Liver (tissue), 9 donors: ENCODE results near the gene ABCA4. TPM values are rescaled to one million over a fixed set of nuclear protein-coding genes. Genes with fewer than 3 reads are reported as not detected.

Experiments used
- DNase-seq: peaks from one replicate; pipeline ENCODE4 v3.0.0-alpha.2; 2017; ENCODE audit warnings: low spot score
- H3K27ac ChIP-seq, 2 donors: one replicate each; pipeline ENCODE4 v1.7.0; 2013; ENCODE audit warnings: inconsistent platforms in 2 of 2, low read length in 2 of 2, control low read depth in 1 of 2, low read depth in 1 of 2, mild to moderate bottlenecking in 1 of 2
- H3K27me3 ChIP-seq, 4 donors: one replicate each; pipeline versions ENCODE4 v1.6.1 to v1.7.0; 2013; ENCODE audit warnings: low read length in 3 of 4, inconsistent platforms in 1 of 4, mild to moderate bottlenecking in 1 of 4, moderate library complexity in 1 of 4; ENCODE audit not compliant: control insufficient read depth in 4 of 4, insufficient read depth in 4 of 4
- H3K36me3 ChIP-seq, 4 donors: one replicate each; pipeline versions ENCODE4 v1.6.1 to v1.7.0; 2013; ENCODE audit warnings: low read length in 3 of 4, mild to moderate bottlenecking in 3 of 4, low read depth in 1 of 4, moderate library complexity in 1 of 4; ENCODE audit not compliant: control insufficient read depth in 4 of 4, insufficient read depth in 3 of 4
- H3K4me1 ChIP-seq, 4 donors: one replicate each; pipeline versions ENCODE4 v1.6.1 to v1.7.0; 2013; ENCODE audit warnings: low read length in 3 of 4, mild to moderate bottlenecking in 3 of 4, moderate library complexity in 1 of 4; ENCODE audit not compliant: control insufficient read depth in 4 of 4, insufficient read depth in 4 of 4
- H3K4me3 ChIP-seq, 3 donors: one replicate each; pipeline versions ENCODE4 v1.6.1 to v1.7.0; 2013; ENCODE audit warnings: low read length in 3 of 3, control low read depth in 1 of 3, low read depth in 1 of 3, mild to moderate bottlenecking in 1 of 3
- H3K9ac ChIP-seq, 2 donors: one replicate each; pipeline ENCODE4 v1.7.0; 2013; ENCODE audit warnings: low read length in 2 of 2, mild to moderate bottlenecking in 2 of 2, moderate library complexity in 2 of 2, control low read depth in 1 of 2, low read depth in 1 of 2
- H3K9me3 ChIP-seq, 4 donors: one replicate each; pipeline versions ENCODE4 v1.6.1 to v1.7.0; 2013; ENCODE audit warnings: low read length in 3 of 4; ENCODE audit not compliant: control insufficient read depth in 4 of 4
- EGR1 ChIP-seq, 2 donors: IDR thresholded peaks; 2 replicates each; pipeline ENCODE4 v1.6.1; 2016 to 2018; ENCODE audit warnings: antibody characterized with exemption in 2 of 2, low read depth in 2 of 2
- FOXA1 ChIP-seq: IDR thresholded peaks from 2 replicates; pipeline ENCODE4 v1.6.1; 2016; ENCODE audit warnings: antibody characterized with exemption
- FOXA2 ChIP-seq: IDR thresholded peaks from 2 replicates; pipeline ENCODE4 v1.6.1; 2016; ENCODE audit warnings: antibody characterized with exemption
- GABPA ChIP-seq, 2 donors: IDR thresholded peaks in 1 of 2; conservative IDR thresholded peaks in 1 of 2; 2 replicates each; pipeline ENCODE4 v1.6.1; 2016; ENCODE audit warnings: antibody characterized with exemption in 2 of 2, mild to moderate bottlenecking in 1 of 2, moderate library complexity in 1 of 2
- HNF4A ChIP-seq, 2 donors: conservative IDR thresholded peaks; 2 replicates each; pipeline ENCODE4 v1.6.1; 2016; ENCODE audit warnings: antibody characterized with exemption in 2 of 2, mild to moderate bottlenecking in 2 of 2
- HNF4G ChIP-seq: IDR thresholded peaks from 2 replicates; pipeline ENCODE4 v1.6.1; 2016; ENCODE audit warnings: antibody characterized with exemption
- JUND ChIP-seq, 2 donors: IDR thresholded peaks; 2 replicates each; pipeline ENCODE4 v1.6.1; 2016; ENCODE audit warnings: antibody characterized with exemption in 2 of 2
- NR2F2 ChIP-seq: IDR thresholded peaks from 2 replicates; pipeline ENCODE4 v1.6.1; 2016; ENCODE audit warnings: antibody characterized with exemption
- RAD21 ChIP-seq, 2 donors: IDR thresholded peaks; 2 replicates each; pipeline ENCODE4 v1.6.1; 2016; ENCODE audit warnings: antibody characterized with exemption in 2 of 2, mild to moderate bottlenecking in 2 of 2
- RXRA ChIP-seq, 2 donors: IDR thresholded peaks; 2 replicates each; pipeline ENCODE4 v1.6.1; 2017 to 2018; ENCODE audit warnings: antibody characterized with exemption in 2 of 2, mild to moderate bottlenecking in 1 of 2
- SP1 ChIP-seq: IDR thresholded peaks from 2 replicates; pipeline ENCODE4 v1.6.1; 2018; ENCODE audit warnings: antibody characterized with exemption, mild to moderate bottlenecking
- TAF1 ChIP-seq: conservative IDR thresholded peaks from 2 replicates; pipeline ENCODE4 v1.6.1; 2016; ENCODE audit warnings: antibody characterized with exemption, mild to moderate bottlenecking
- YY1 ChIP-seq: IDR thresholded peaks from 2 replicates; pipeline ENCODE4 v1.6.1; 2016; ENCODE audit warnings: antibody characterized with exemption, mild to moderate bottlenecking
- WGBS: extraction: QIAGEN DNeasy Blood & Tissue Kit; methylation state at CpG from one replicate; pipeline ENCODE4 v1.1.7; 2013; 5-methylcytosine and 5-hydroxymethylcytosine counted together
- polyA plus RNA-seq, 2 donors: library from polyadenylated mRNA; stranded (reverse) in 1 of 2; unstranded in 1 of 2; fragments of 200-250 nt in 1 of 2; fragments of >200 nt in 1 of 2; fragmentation: Nextera tagmentation in 1 of 2; extraction: Ambion mirVana in 1 of 2; gene quantifications; one replicate each; pipeline versions ENCODE4 v1.2.1 to v1.2.3, GENCODE V29; 2013 to 2015
- total RNA-seq, 2 donors: library from RNA; depleted of rRNA; stranded (reverse); fragments of >200 nt; gene quantifications; one replicate each; pipeline ENCODE4 v1.2.3, GENCODE V29; 2014
- TF ChIP-seq, protein P1 (sequence below): fragments of 150-350 bp; IDR thresholded peaks from 2 replicates; pipeline ENCODE4 v1.5.1; 2017; ENCODE audit warnings: improper control_type of control experiment, low read depth, low read length; ENCODE audit not compliant: missing input control
- TF ChIP-seq, protein P2 (sequence below): IDR thresholded peaks from 2 replicates; pipeline ENCODE4 v1.6.1; 2016; ENCODE audit warnings: antibody characterized with exemption
- TF ChIP-seq, protein P3 (sequence below): IDR thresholded peaks from 2 replicates; pipeline ENCODE4 v1.6.1; 2016; ENCODE audit warnings: antibody characterized with exemption, mild to moderate bottlenecking
- TF ChIP-seq, protein P4 (sequence below): IDR thresholded peaks from 2 replicates; pipeline ENCODE4 v1.6.1; 2016; ENCODE audit warnings: antibody characterized with exemption
- TF ChIP-seq, protein P5 (sequence below): IDR thresholded peaks from 2 replicates; pipeline ENCODE4 v1.6.1; 2016; ENCODE audit warnings: antibody characterized with exemption
- donor health status: healthy.
- donor health status: healthy.
- donor health status: healthy.
- donor health status: healthy.
- donor health status: healthy.

ABCA4 gene
- total and polyA plus RNA-seq, 4 donors, result 0.19 to 1.5 (median 0.38) TPM

GRCh38 chr1:93959413-93959812, 161.5 kb downstream of the ABCA4 start:
- H3K9me3 ChIP-seq, result peaks cover 0 to 1% (median 0%) of the 10 kb centered on the region in 4 donors
- no peaks in the 10 kb centered on the region for H3K36me3 ChIP-seq
- no peak overlapping the region for H3K27ac ChIP-seq
- H3K4me1 ChIP-seq, result peaks cover 8 to 35% (median 14%) of the 10 kb centered on the region in 4 donors
- H3K27me3 ChIP-seq, result no peaks in the 10 kb centered on the region
- 83% methylated on average over 5 of the region's 5 CpGs for WGBS
- TF ChIP-seq EGR1 (IDR thresholded peaks at IDR 0.05; ENCODE audit: low read depth in 2 of 2) (no peak), JUND (IDR thresholded peaks at IDR 0.05) (no peak), GABPA (IDR thresholded peaks at IDR 0.05 in 1 of 2, conservative IDR thresholded peaks at IDR 0.05 in 1 of 2) (no peak), HNF4G (no peak), RXRA (IDR thresholded peaks at IDR 0.05) (no peak), RAD21 (IDR thresholded peaks at IDR 0.05) (no peak), SP1 (no peak), NR2F2 (no peak), TAF1 (no peak), YY1 (no peak), FOXA1 (no peak), FOXA2 (no peak), HNF4A (conservative IDR thresholded peaks at IDR 0.05) (no peak)
- TF ChIP-seq, protein P1, sequence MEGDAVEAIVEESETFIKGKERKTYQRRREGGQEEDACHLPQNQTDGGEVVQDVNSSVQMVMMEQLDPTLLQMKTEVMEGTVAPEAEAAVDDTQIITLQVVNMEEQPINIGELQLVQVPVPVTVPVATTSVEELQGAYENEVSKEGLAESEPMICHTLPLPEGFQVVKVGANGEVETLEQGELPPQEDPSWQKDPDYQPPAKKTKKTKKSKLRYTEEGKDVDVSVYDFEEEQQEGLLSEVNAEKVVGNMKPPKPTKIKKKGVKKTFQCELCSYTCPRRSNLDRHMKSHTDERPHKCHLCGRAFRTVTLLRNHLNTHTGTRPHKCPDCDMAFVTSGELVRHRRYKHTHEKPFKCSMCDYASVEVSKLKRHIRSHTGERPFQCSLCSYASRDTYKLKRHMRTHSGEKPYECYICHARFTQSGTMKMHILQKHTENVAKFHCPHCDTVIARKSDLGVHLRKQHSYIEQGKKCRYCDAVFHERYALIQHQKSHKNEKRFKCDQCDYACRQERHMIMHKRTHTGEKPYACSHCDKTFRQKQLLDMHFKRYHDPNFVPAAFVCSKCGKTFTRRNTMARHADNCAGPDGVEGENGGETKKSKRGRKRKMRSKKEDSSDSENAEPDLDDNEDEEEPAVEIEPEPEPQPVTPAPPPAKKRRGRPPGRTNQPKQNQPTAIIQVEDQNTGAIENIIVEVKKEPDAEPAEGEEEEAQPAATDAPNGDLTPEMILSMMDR, result no peak
- TF ChIP-seq, protein P2, sequence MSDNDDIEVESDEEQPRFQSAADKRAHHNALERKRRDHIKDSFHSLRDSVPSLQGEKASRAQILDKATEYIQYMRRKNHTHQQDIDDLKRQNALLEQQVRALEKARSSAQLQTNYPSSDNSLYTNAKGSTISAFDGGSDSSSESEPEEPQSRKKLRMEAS, result no peak
- TF ChIP-seq, protein P3, sequence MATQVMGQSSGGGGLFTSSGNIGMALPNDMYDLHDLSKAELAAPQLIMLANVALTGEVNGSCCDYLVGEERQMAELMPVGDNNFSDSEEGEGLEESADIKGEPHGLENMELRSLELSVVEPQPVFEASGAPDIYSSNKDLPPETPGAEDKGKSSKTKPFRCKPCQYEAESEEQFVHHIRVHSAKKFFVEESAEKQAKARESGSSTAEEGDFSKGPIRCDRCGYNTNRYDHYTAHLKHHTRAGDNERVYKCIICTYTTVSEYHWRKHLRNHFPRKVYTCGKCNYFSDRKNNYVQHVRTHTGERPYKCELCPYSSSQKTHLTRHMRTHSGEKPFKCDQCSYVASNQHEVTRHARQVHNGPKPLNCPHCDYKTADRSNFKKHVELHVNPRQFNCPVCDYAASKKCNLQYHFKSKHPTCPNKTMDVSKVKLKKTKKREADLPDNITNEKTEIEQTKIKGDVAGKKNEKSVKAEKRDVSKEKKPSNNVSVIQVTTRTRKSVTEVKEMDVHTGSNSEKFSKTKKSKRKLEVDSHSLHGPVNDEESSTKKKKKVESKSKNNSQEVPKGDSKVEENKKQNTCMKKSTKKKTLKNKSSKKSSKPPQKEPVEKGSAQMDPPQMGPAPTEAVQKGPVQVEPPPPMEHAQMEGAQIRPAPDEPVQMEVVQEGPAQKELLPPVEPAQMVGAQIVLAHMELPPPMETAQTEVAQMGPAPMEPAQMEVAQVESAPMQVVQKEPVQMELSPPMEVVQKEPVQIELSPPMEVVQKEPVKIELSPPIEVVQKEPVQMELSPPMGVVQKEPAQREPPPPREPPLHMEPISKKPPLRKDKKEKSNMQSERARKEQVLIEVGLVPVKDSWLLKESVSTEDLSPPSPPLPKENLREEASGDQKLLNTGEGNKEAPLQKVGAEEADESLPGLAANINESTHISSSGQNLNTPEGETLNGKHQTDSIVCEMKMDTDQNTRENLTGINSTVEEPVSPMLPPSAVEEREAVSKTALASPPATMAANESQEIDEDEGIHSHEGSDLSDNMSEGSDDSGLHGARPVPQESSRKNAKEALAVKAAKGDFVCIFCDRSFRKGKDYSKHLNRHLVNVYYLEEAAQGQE, result no peak
- TF ChIP-seq, protein P4, sequence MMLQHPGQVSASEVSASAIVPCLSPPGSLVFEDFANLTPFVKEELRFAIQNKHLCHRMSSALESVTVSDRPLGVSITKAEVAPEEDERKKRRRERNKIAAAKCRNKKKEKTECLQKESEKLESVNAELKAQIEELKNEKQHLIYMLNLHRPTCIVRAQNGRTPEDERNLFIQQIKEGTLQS, result no peak
- TF ChIP-seq, protein P5, sequence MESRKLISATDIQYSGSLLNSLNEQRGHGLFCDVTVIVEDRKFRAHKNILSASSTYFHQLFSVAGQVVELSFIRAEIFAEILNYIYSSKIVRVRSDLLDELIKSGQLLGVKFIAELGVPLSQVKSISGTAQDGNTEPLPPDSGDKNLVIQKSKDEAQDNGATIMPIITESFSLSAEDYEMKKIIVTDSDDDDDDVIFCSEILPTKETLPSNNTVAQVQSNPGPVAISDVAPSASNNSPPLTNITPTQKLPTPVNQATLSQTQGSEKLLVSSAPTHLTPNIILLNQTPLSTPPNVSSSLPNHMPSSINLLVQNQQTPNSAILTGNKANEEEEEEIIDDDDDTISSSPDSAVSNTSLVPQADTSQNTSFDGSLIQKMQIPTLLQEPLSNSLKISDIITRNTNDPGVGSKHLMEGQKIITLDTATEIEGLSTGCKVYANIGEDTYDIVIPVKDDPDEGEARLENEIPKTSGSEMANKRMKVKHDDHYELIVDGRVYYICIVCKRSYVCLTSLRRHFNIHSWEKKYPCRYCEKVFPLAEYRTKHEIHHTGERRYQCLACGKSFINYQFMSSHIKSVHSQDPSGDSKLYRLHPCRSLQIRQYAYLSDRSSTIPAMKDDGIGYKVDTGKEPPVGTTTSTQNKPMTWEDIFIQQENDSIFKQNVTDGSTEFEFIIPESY, result no peak
- DNase-seq, result no peak
- H3K4me3 ChIP-seq, result no peak overlapping the region
- no peak overlapping the region for H3K9ac ChIP-seq
